ENCODE measurements around the gene ASB10.

DNA sequence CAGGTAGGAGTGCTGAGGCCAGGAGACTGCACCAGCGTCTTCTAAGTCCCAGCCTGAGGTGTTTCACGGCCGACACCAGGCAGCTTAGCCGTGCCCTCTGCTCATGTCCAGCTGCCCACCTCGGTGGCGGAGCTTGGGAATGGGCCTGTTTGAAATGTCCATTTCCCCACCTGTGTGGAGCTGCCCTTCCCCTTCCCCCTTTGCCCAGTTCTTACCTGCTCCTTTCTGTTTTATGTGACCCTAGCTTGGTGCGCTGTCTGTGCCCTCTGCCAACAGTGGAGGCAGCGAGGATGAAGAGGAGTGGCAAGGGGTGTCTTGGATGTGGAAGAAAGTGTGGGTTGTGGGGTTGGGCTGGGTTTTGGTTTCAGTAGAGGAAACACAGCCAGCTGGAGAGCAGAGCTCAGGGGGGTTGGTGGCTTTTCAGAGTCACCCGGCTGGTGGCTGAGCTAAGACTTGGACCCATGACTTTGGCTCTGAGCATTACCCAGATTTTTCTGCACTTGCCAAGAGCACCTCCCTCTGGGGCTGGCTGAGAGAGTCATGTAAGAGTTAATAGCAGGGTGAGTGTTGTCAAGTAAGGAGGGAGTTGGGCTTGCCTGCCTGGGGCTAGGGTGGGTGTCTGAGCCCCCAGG, 57.0 kb downstream of the ASB10 start:
- no peak for TF ChIP-seq POLR2A (IDR thresholded peaks at IDR 0.05; ENCODE audit: low read length)
- no peak for TF ChIP-seq GATA1 (IDR thresholded peaks at IDR 0.05; ENCODE audit: low read depth, low read length)

Measured in erythroblast (primary cell).